GM12801 (cell line): ENCODE data around the gene TNFSF13.

Experiments used
- TF ChIP-seq, protein P1 (sequence below): IDR thresholded peaks from one replicate; pipeline ENCODE4 v1.5.1; 2011; ENCODE audit warnings: control low read depth; ENCODE audit not compliant: insufficient read length; ENCODE audit errors: extremely low read depth

The TNFSF13 gene

DNA sequence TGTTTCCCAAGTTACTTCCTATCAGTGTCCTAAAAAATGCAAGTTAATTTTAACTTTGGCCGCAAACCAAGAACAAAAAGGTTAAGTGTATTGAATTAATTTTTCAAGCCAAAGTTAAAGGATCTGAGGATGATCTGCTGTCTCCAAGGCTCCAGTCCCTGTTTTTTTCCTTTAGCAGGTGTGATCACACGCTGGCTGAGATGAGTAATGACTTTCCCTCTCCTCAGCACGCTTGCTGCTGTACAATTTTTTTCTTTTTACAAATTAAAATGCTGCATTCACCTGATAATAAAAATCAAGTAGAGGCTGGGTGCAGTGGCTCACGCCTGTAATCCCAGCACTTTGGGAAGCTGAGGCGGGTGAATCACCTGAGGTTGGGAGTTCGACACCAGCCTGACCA is 13.6 kb upstream of the TNFSF13 start:
- TF ChIP-seq, protein P1, sequence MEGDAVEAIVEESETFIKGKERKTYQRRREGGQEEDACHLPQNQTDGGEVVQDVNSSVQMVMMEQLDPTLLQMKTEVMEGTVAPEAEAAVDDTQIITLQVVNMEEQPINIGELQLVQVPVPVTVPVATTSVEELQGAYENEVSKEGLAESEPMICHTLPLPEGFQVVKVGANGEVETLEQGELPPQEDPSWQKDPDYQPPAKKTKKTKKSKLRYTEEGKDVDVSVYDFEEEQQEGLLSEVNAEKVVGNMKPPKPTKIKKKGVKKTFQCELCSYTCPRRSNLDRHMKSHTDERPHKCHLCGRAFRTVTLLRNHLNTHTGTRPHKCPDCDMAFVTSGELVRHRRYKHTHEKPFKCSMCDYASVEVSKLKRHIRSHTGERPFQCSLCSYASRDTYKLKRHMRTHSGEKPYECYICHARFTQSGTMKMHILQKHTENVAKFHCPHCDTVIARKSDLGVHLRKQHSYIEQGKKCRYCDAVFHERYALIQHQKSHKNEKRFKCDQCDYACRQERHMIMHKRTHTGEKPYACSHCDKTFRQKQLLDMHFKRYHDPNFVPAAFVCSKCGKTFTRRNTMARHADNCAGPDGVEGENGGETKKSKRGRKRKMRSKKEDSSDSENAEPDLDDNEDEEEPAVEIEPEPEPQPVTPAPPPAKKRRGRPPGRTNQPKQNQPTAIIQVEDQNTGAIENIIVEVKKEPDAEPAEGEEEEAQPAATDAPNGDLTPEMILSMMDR = no peak

DNA sequence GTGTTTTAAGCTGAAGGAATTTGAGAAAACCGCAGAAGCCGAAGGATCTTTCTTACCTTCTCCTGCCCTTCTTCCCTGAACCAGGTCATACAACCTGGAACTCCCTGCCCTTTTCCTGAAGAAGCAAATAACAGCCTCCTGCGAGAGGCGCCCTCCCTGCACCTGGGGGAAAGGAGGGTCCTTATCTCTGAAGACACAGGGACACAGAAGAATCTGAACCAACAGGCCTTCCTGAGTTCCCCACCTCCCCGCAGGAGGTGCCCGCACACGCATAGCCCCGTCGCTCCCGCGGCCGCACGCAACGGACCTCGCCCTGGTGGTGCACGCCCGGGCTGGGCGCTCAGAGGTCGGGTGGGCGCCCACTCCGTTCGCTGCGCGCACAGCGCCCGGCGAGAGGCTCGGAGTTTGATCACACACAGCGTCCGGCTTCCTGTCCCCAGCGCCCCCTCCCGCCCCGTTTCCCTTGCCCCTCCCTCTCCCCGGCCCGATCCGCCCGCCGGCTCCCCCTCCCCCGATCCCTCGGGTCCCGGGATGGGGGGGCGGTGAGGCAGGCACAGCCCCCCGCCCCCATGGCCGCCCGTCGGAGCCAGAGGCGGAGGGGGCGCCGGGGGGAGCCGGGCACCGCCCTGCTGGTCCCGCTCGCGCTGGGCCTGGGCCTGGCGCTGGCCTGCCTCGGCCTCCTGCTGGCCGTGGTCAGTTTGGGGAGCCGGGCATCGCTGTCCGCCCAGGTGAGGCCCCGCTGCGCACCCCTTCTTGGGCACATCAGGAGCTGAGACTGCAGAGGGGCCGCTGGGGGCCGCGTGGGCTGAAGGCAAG is 9.8 kb upstream of the TNFSF13 start, which contains the start of gene TNFSF12:
Gene TNFSF12 (plus strand): TSS at position 474 of the 816 bp plus-strand sequence. CDS start 96 bp downstream, at position 570.
- TF ChIP-seq, protein P1 = no peak

DNA sequence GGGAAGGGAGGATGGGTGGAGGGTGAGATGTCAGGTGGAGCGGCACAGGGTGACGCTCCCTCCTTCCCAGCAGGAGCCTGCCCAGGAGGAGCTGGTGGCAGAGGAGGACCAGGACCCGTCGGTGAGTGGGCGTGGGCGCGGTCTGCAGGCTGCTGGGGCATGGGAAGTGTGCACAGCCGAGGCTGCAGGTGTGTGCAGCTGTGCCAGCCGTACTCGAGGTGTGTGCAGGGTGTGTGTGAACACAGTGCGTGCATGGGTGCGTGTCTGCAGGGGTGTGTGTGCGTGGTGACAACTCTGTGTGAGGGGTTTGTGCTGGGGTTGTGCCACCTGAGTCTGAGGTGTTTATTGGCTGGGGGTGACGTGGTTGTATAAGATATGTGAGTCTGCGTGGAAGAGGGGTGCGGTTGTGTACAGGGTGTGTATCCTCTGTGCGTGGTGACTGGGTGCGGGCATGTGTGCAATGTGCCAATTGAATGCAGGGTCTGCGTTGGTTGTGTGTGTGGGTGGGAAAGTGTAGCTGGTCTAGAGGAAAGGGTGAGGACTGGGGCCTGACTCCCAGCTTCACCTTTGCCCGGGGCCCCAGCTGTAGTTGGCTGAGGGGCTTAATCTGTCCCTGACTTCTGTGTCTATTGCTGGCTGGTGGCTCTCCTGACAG is 9.0 kb upstream of the TNFSF13 start:
- TF ChIP-seq, protein P1 = no peak

DNA sequence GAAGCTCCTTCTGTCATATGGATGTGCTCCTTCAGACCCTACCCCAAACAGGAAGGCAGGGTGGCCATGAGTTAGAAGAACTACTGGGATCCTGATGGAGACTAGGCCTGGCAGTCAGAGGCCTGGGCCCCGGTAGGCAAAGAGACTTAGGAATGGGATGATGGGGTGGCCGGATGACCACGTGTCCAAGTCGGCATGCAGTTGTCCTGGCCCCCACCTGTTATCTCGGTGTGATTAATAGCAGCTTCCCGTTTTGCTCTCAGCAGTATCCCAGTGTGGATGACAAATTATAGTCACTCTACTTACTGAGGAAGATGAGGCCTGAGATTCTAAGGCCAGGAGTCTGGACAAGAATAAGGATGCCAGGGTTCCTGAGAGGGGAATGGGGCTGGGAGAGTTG is 8.2 kb upstream of the TNFSF13 start:
- TF ChIP-seq, protein P1 = no peak

DNA sequence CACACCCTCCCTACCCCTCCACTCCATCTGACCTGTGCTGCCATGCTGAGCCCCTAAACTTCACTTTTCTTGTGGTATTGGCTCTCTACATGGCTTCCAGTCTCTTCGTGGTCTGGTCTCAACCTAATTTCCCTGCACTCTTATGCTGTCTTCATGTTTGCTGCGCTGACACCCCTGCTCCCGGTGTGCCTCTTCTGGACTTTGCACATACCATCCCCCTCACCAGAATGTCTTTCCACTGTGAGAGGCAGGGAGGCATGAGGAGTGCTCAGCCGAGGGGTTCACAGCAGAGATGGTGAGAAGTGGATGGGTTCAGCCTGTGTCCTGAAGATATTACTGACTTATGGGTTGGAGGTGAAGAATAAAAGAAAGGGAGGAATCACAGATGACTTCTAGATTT is 7.2 kb upstream of the TNFSF13 start:
- TF ChIP-seq, protein P1 = no peak

DNA sequence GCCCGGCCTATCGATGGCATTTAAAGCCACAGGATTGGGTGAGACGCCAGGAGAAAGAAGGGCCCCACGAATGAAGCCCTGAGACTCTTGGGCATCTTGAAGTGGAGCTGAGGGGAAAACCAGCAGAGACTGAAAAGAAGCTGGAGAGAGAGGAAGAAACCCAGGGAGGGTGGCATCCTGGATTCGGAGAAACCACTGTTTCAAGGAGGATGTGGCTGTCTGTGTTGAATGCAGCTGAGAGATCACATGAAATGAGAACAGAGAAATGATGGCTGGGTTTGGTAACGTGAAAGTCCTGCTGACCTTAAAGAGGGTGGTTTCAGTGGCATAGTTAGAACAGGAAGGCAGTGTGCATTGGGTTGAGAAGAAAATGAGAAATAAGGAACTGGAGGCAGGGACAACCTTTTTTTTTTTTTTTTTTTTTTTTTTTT is 5.9 kb upstream of the TNFSF13 start:
- TF ChIP-seq, protein P1 = no peak

DNA sequence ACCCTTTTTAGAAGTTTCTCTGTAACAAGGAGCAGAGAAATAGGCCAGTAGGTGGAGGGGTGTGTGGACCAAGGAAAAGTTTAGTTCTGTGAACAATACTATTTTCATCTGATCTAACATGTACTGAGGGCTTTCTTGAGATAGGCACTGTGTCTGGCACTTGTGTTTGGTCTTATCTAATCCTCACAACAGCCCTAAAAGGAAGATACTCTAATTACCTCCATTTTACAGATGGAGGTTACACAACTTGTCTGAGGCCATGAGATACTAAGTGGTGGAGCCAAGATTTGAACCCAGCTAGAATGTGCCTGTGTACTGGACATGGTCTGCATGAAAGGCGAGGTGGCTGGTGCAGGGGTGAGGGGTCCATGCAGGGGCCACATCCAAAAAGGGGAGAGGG is 5.2 kb upstream of the TNFSF13 start:
- TF ChIP-seq, protein P1 = no peak
